ENCODE data around the gene NKAPD1.

DNA sequence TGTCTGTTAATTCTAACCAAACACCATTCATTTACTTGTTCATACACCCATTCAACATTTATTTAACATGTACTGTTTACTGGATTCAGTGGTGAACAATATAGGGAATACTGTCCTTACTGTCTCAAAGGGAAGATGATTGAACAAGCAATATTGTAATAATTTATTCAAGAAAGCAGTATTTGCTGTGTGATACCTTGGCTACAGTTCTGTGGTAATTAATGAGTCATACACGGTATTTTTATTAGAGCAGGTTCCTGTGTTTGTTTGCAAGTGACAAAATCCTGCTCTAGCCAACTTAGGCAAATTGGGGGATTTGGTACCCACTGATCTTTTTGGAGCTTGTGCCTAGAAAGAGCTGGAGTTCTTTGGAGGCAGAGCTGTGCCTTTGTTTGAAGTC is 16.0 kb upstream of the NKAPD1 start:
- TF ChIP-seq, protein P1, sequence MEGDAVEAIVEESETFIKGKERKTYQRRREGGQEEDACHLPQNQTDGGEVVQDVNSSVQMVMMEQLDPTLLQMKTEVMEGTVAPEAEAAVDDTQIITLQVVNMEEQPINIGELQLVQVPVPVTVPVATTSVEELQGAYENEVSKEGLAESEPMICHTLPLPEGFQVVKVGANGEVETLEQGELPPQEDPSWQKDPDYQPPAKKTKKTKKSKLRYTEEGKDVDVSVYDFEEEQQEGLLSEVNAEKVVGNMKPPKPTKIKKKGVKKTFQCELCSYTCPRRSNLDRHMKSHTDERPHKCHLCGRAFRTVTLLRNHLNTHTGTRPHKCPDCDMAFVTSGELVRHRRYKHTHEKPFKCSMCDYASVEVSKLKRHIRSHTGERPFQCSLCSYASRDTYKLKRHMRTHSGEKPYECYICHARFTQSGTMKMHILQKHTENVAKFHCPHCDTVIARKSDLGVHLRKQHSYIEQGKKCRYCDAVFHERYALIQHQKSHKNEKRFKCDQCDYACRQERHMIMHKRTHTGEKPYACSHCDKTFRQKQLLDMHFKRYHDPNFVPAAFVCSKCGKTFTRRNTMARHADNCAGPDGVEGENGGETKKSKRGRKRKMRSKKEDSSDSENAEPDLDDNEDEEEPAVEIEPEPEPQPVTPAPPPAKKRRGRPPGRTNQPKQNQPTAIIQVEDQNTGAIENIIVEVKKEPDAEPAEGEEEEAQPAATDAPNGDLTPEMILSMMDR (CRISPR knock-in tag; IDR thresholded peaks at IDR 0.05): no peak
- no peak for TF ChIP-seq RNF2 (conservative IDR thresholded peaks at IDR 0.05; ENCODE audit: low read depth)
- TF ChIP-seq ZNF547 (CRISPR knock-in tag; IDR thresholded peaks at IDR 0.05): no peak
- TF ChIP-seq KDM4B (CRISPR knock-in tag; IDR thresholded peaks at IDR 0.05): no peak
- no peak for TF ChIP-seq RAD51 (IDR thresholded peaks at IDR 0.05; ENCODE audit: borderline replicate concordance)
- TF ChIP-seq, protein P2, sequence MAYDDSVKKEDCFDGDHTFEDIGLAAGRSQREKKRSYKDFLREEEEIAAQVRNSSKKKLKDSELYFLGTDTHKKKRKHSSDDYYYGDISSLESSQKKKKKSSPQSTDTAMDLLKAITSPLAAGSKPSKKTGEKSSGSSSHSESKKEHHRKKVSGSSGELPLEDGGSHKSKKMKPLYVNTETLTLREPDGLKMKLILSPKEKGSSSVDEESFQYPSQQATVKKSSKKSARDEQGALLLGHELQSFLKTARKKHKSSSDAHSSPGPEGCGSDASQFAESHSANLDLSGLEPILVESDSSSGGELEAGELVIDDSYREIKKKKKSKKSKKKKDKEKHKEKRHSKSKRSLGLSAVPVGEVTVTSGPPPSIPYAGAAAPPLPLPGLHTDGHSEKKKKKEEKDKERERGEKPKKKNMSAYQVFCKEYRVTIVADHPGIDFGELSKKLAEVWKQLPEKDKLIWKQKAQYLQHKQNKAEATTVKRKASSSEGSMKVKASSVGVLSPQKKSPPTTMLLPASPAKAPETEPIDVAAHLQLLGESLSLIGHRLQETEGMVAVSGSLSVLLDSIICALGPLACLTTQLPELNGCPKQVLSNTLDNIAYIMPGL (CRISPR knock-in tag; IDR thresholded peaks at IDR 0.05; ENCODE audit: borderline replicate concordance in 1 of 2, low read depth in 1 of 2): no peak
- no peak for TF ChIP-seq ZNF772 (CRISPR knock-in tag; IDR thresholded peaks at IDR 0.05)
- no peak for TF ChIP-seq ZBTB21 (CRISPR knock-in tag; IDR thresholded peaks at IDR 0.05)
- TF ChIP-seq, protein P3, sequence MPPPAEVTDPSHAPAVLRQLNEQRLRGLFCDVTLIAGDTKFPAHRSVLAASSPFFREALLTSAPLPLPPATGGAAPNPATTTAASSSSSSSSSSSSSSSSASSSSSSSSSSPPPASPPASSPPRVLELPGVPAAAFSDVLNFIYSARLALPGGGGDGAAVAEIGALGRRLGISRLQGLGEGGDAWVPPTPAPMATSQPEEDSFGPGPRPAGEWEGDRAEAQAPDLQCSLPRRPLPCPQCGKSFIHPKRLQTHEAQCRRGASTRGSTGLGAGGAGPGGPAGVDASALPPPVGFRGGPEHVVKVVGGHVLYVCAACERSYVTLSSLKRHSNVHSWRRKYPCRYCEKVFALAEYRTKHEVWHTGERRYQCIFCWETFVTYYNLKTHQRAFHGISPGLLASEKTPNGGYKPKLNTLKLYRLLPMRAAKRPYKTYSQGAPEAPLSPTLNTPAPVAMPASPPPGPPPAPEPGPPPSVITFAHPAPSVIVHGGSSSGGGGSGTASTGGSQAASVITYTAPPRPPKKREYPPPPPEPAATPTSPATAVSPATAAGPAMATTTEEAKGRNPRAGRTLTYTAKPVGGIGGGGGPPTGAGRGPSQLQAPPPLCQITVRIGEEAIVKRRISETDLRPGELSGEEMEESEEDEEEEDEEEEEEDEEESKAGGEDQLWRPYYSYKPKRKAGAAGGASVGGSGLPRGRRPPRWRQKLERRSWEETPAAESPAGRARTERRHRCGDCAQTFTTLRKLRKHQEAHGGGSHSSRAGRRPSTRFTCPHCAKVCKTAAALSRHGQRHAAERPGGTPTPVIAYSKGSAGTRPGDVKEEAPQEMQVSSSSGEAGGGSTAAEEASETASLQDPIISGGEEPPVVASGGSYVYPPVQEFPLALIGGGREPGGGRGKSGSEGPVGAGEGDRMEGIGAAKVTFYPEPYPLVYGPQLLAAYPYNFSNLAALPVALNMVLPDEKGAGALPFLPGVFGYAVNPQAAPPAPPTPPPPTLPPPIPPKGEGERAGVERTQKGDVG (CRISPR knock-in tag; IDR thresholded peaks at IDR 0.05; ENCODE audit: borderline replicate concordance): no peak
- no peak for TF ChIP-seq SIN3A (IDR thresholded peaks at IDR 0.05; ENCODE audit: borderline replicate concordance, low read depth, low read length)
- no peak for TF ChIP-seq ZNF891 (CRISPR knock-in tag; IDR thresholded peaks at IDR 0.05)
